ENCODE measurements around the gene C12orf42. TPM values are rescaled to one million over a fixed set of nuclear protein-coding genes. Genes with fewer than 3 reads are reported as not detected.

C12orf42 gene
- not detected for polyA plus RNA-seq (2013, experiment 1 of 2)
- 0.04 TPM for polyA plus RNA-seq (2013, experiment 2 of 2)

DNA sequence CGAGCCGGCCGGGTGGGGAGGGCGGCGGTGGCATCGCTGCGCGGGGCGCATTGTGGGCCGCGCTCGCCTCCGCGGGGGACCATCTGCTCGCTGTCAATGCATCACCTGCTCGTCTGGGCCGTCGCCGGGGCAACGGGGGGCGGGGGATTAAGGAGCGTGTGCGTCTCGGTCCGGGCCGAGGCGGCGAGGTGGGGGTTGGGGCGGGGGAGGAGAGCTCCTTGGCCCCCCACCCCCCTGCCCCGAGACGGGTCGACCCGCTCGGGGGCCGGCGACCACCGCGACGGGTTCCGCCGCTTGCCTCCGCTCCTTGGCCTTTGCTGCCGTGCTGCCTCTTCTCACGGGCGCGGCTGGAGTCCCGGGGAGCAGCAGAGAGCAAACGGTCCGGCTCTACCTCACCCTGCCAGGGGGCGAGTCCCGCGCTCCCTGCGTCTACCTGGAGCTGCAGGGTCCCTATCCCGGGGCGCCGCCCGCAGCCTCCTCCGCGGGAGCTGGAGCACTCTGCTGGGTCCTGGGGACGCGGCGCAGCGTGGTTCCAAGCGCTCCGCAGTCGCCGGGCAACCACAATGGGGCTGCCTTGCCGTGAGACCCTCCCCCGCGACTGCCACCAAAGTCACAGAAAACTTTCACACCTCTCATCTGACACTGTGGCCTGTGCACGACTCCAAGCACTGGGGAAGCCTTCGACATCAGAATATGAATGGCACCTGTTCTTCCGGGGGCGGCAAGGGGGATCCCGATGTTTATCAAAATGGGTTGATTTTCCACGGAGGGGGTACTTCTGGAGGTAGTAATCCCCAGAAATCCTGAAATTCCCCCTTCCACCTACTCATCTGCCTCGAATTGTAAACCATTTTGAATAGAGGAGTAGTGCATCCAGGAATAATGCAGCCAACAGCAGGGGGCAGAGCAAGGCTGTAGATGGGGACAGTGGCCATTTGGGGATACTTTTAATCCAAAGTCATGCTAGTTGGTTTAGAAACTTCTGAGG is at the start of gene C12orf42:
C12orf42 (minus strand) TSS at position 500 of the 988 bp plus-strand sequence. CDS start 17,542 bp downstream, outside the sequence.
- H3K9ac ChIP-seq (ENCODE audit: low read length) = peak within 1 kb of the TSS; percentile 15
- peak within 1 kb of the TSS; percentile 43 for H3K4ac ChIP-seq (ENCODE audit: low read depth, low read length)
- no peaks in the 10 kb centered on the region for H3K79me1 ChIP-seq (ENCODE audit: low read length)
- no peak within 1 kb of the TSS for H2BK120ac ChIP-seq (ENCODE audit: low read depth, low read length)
- H3K27me3 ChIP-seq (ENCODE audit: insufficient read depth, low read length, poor library complexity) = no peaks in the 10 kb centered on the region
- H3K18ac ChIP-seq (ENCODE audit: low read length) = peak within 1 kb of the TSS; percentile 19
- H4K8ac ChIP-seq (ENCODE audit: low read depth, low read length) = no peak within 1 kb of the TSS
- DNase-seq = peak; percentile 75
- no CpG with 5 or more reads among the region's 77 CpGs for WGBS (ENCODE audit: extremely low coverage, insufficient coverage, low lambda C conversion rate)
- H3K4me3 ChIP-seq (ENCODE audit: low read length) = peak within 1 kb of the TSS; percentile 13
- no peak within 1 kb of the TSS for H2AK5ac ChIP-seq (ENCODE audit: low read length)
- H2BK15ac ChIP-seq (replicated peaks; ENCODE audit: low read depth) = no peak within 1 kb of the TSS
- no peaks in the 10 kb centered on the region for H3K79me2 ChIP-seq (ENCODE audit: control insufficient read depth, insufficient read depth, low read length)
- peak within 1 kb of the TSS; percentile 64 for H3K56ac ChIP-seq (ENCODE audit: low read length)
- H3K23ac ChIP-seq (ENCODE audit: low read length) = no peak within 1 kb of the TSS
- H3K4me2 ChIP-seq (ENCODE audit: low read length) = peak within 1 kb of the TSS; percentile 59
- H2BK5ac ChIP-seq (ENCODE audit: low read length) = no peak within 1 kb of the TSS
- no peaks in the 10 kb centered on the region for H3K4me1 ChIP-seq (ENCODE audit: control insufficient read depth, low read depth, low read length)
- H3K36me3 ChIP-seq (ENCODE audit: control insufficient read depth, insufficient read depth, low read length) = no peaks in the 10 kb centered on the region
- no peak within 1 kb of the TSS for H4K5ac ChIP-seq (ENCODE audit: low read length)
- H3K27ac ChIP-seq (ENCODE audit: low read depth, low read length) = no peak within 1 kb of the TSS

- Histone ChIP-seq H3K4me3 (ENCODE audit: low read length) (no peak overlapping the region), H3K56ac (ENCODE audit: low read length) (no peak overlapping the region), H4K5ac (ENCODE audit: low read length) (no peak overlapping the region), H3K79me1 (ENCODE audit: low read length) (no peaks in the 10 kb centered on the region), H4K8ac (ENCODE audit: low read depth, low read length) (no peak overlapping the region), H3K79me2 (ENCODE audit: control insufficient read depth, insufficient read depth, low read length) (no peaks in the 10 kb centered on the region), H3K4me1 (ENCODE audit: control insufficient read depth, low read depth, low read length) (no peaks in the 10 kb centered on the region), H3K27ac (ENCODE audit: low read depth, low read length) (no peak overlapping the region), H3K23ac (ENCODE audit: low read length) (no peak overlapping the region), H3K18ac (ENCODE audit: low read length) (no peak overlapping the region), H3K27me3 (ENCODE audit: insufficient read depth, low read length, poor library complexity) (no peaks in the 10 kb centered on the region), H3K36me3 (ENCODE audit: control insufficient read depth, insufficient read depth, low read length) (no peaks in the 10 kb centered on the region), H3K9ac (ENCODE audit: low read length) (no peak overlapping the region), H2BK15ac (replicated peaks; ENCODE audit: low read depth) (no peak overlapping the region), H2AK5ac (ENCODE audit: low read length) (no peak overlapping the region), H2BK120ac (ENCODE audit: low read depth, low read length) (no peak overlapping the region), H2BK5ac (ENCODE audit: low read length) (no peak overlapping the region), H3K4me2 (ENCODE audit: low read length) (no peak overlapping the region), H3K4ac (ENCODE audit: low read depth, low read length) (no peak overlapping the region)
- WGBS (ENCODE audit: extremely low coverage, insufficient coverage, low lambda C conversion rate) = no CpG with 5 or more reads among the region's 3 CpGs
- no peak for DNase-seq
Measured at GRCh38 chr12:103542078-103542477, 46.3 kb upstream of the C12orf42 start.

GRCh38 chr12:103540319-103540718 is 44.6 kb upstream of the C12orf42 start:
- Histone ChIP-seq H3K79me1 (ENCODE audit: low read length) (no peaks in the 10 kb centered on the region), H2BK5ac (ENCODE audit: low read length) (no peak overlapping the region), H3K79me2 (ENCODE audit: control insufficient read depth, insufficient read depth, low read length) (no peaks in the 10 kb centered on the region), H2AK5ac (ENCODE audit: low read length) (no peak overlapping the region), H2BK15ac (replicated peaks; ENCODE audit: low read depth) (no peak overlapping the region), H4K8ac (ENCODE audit: low read depth, low read length) (no peak overlapping the region), H3K27ac (ENCODE audit: low read depth, low read length) (no peak overlapping the region), H3K56ac (ENCODE audit: low read length) (no peak overlapping the region), H3K4ac (ENCODE audit: low read depth, low read length) (no peak overlapping the region), H4K5ac (ENCODE audit: low read length) (no peak overlapping the region), H3K9ac (ENCODE audit: low read length) (no peak overlapping the region), H3K36me3 (ENCODE audit: control insufficient read depth, insufficient read depth, low read length) (no peaks in the 10 kb centered on the region), H3K4me1 (ENCODE audit: control insufficient read depth, low read depth, low read length) (no peaks in the 10 kb centered on the region), H3K4me2 (ENCODE audit: low read length) (no peak overlapping the region), H3K4me3 (ENCODE audit: low read length) (no peak overlapping the region), H3K23ac (ENCODE audit: low read length) (no peak overlapping the region), H3K18ac (ENCODE audit: low read length) (no peak overlapping the region), H3K27me3 (ENCODE audit: insufficient read depth, low read length, poor library complexity) (no peaks in the 10 kb centered on the region), H2BK120ac (ENCODE audit: low read depth, low read length) (no peak overlapping the region)
- DNase-seq = no peak
- WGBS (ENCODE audit: extremely low coverage, insufficient coverage, low lambda C conversion rate) = no CpG with 5 or more reads among the region's 3 CpGs

- no peak overlapping the region for H3K56ac ChIP-seq (ENCODE audit: low read length)
- H3K27me3 ChIP-seq (ENCODE audit: insufficient read depth, low read length, poor library complexity) = no peaks in the 10 kb centered on the region
- no peaks in the 10 kb centered on the region for H3K79me1 ChIP-seq (ENCODE audit: low read length)
- H3K27ac ChIP-seq (ENCODE audit: low read depth, low read length) = no peak overlapping the region
- H3K4me1 ChIP-seq (ENCODE audit: control insufficient read depth, low read depth, low read length) = no peaks in the 10 kb centered on the region
- no peak overlapping the region for H3K23ac ChIP-seq (ENCODE audit: low read length)
- DNase-seq = no peak
- H3K4me3 ChIP-seq (ENCODE audit: low read length) = no peak overlapping the region
- no peak overlapping the region for H3K4me2 ChIP-seq (ENCODE audit: low read length)
- no peak overlapping the region for H3K18ac ChIP-seq (ENCODE audit: low read length)
- H4K8ac ChIP-seq (ENCODE audit: low read depth, low read length) = no peak overlapping the region
- no peak overlapping the region for H3K4ac ChIP-seq (ENCODE audit: low read depth, low read length)
- H2BK15ac ChIP-seq (replicated peaks; ENCODE audit: low read depth) = no peak overlapping the region
- WGBS (ENCODE audit: extremely low coverage, insufficient coverage, low lambda C conversion rate) = no CpG with 5 or more reads among the region's 1 CpG
- no peak overlapping the region for H2BK120ac ChIP-seq (ENCODE audit: low read depth, low read length)
- no peak overlapping the region for H2BK5ac ChIP-seq (ENCODE audit: low read length)
- no peak overlapping the region for H4K5ac ChIP-seq (ENCODE audit: low read length)
- H3K79me2 ChIP-seq (ENCODE audit: control insufficient read depth, insufficient read depth, low read length) = no peaks in the 10 kb centered on the region
- H3K9ac ChIP-seq (ENCODE audit: low read length) = no peak overlapping the region
- no peak overlapping the region for H2AK5ac ChIP-seq (ENCODE audit: low read length)
- H3K36me3 ChIP-seq (ENCODE audit: control insufficient read depth, insufficient read depth, low read length) = no peaks in the 10 kb centered on the region
Measured at GRCh38 chr12:103538397-103538796, 42.6 kb upstream of the C12orf42 start.

DNA sequence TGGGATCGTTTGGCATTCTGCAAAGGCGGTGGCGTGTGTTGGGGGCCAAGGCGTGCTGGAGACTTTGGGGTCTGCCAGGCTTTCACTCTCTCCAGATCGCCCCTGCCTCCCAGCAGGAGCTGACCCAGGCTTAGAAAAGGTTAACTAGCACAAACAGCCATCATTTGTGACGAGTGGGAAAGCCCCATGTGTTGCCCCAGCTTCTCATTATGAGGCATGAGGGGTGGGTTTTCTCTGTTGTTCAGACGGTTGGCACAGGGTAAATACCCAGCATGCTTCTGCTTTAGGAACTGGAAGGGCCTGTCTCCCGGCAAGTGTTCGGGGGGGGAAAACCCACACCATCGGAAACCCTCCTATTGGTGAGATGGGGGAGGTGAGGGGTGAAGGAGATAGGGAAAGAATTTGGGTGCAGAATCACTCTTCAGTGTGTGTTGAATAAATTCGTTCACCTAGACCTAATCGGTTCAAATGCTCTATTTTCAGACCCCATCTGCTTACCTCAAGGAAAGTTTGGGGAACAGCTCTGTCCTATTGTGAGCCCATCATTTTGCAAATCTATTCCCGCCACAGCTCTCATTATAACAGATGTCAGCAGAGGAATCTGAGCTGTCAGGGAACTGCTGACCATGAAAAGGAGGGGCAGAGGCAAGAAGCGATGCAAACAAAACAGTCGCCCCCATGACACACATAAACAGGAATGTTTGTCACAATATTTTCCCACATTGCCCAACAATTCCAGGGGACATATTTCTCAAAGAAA is 34.7 kb upstream of the C12orf42 start:
- Histone ChIP-seq H3K23ac (ENCODE audit: low read length) (no peak overlapping the region), H3K4me3 (ENCODE audit: low read length) (no peak overlapping the region), H2AK5ac (ENCODE audit: low read length) (no peak overlapping the region), H4K5ac (ENCODE audit: low read length) (no peak overlapping the region), H3K4me2 (ENCODE audit: low read length) (no peak overlapping the region), H3K36me3 (ENCODE audit: control insufficient read depth, insufficient read depth, low read length) (no peaks in the 10 kb centered on the region), H3K9ac (ENCODE audit: low read length) (no peak overlapping the region), H3K18ac (ENCODE audit: low read length) (no peak overlapping the region), H3K27ac (ENCODE audit: low read depth, low read length) (no peak overlapping the region), H3K4me1 (ENCODE audit: control insufficient read depth, low read depth, low read length) (no peaks in the 10 kb centered on the region), H4K8ac (ENCODE audit: low read depth, low read length) (no peak overlapping the region), H3K79me1 (ENCODE audit: low read length) (no peaks in the 10 kb centered on the region), H2BK120ac (ENCODE audit: low read depth, low read length) (no peak overlapping the region), H3K79me2 (ENCODE audit: control insufficient read depth, insufficient read depth, low read length) (no peaks in the 10 kb centered on the region), H2BK15ac (replicated peaks; ENCODE audit: low read depth) (no peak overlapping the region), H2BK5ac (ENCODE audit: low read length) (no peak overlapping the region), H3K4ac (ENCODE audit: low read depth, low read length) (no peak overlapping the region), H3K27me3 (ENCODE audit: insufficient read depth, low read length, poor library complexity) (no peaks in the 10 kb centered on the region), H3K56ac (ENCODE audit: low read length) (no peak overlapping the region)
- no CpG with 5 or more reads among the region's 15 CpGs for WGBS (ENCODE audit: extremely low coverage, insufficient coverage, low lambda C conversion rate)
- no peak for DNase-seq

Data from mesendoderm (in vitro differentiated cells).